BLaER1 treated with 17β-estradiol and CSF1 and Interleukin-3, amounts not matched to agents 10 nM and 100 nM (cell line): ENCODE data around the gene FHOD3.

Experiments
- H3K27ac ChIP-seq, 11 experiments: shearing (Covaris generic); formaldehyde crosslinking; 2 replicates each; pipeline ENCODE4 v1.8.1; 2022
- H3K27me3 ChIP-seq, 11 experiments: shearing (Covaris generic); formaldehyde crosslinking; 2 replicates each; pipeline ENCODE4 v1.8.1; 2022
- H3K36me3 ChIP-seq, 11 experiments: shearing (Covaris generic); formaldehyde crosslinking; 2 replicates each; pipeline ENCODE4 v1.8.1; 2022
- H3K4me1 ChIP-seq, 10 experiments: shearing (Covaris generic); formaldehyde crosslinking; 2 replicates each; pipeline ENCODE4 v1.8.1; 2022
- H3K4me2 ChIP-seq, 11 experiments: shearing (Covaris generic); formaldehyde crosslinking; 2 replicates each; pipeline ENCODE4 v1.8.1; 2022
- H3K4me3 ChIP-seq, 10 experiments: shearing (Covaris generic); formaldehyde crosslinking; 2 replicates each; pipeline ENCODE4 v1.8.1; 2022
- H3K9ac ChIP-seq, 11 experiments: shearing (Covaris generic); formaldehyde crosslinking; 2 replicates each; pipeline ENCODE4 v1.8.1; 2022
- H3K9me3 ChIP-seq, 11 experiments: shearing (Covaris generic); formaldehyde crosslinking; replicated peaks in 1 of 11; 2 replicates each; pipeline ENCODE4 v1.8.1; 2022
- H4K20me1 ChIP-seq, 11 experiments: shearing (Covaris generic); formaldehyde crosslinking; 2 replicates each; pipeline ENCODE4 v1.8.1; 2022
- Cebpa-rat ChIP-seq, 11 experiments: shearing (Covaris generic); IDR thresholded peaks; 2 replicates each; pipeline ENCODE4 v1.8.1; 2022

FHOD3 gene

GRCh38 chr18:36465970-36466369 is 168.5 kb downstream of the FHOD3 start:
- no peak overlapping the region for H3K4me2 ChIP-seq
- H3K4me1 ChIP-seq, result peaks cover 0 to 5% (median 0%) of the 10 kb centered on the region in 10 experiments; a peak in 1 of 20 replicates
- no peak overlapping the region for H3K4me3 ChIP-seq
- H4K20me1 ChIP-seq, result no peaks in the 10 kb centered on the region
- TF ChIP-seq Cebpa-rat (IDR thresholded peaks at IDR 0.05), result no peak
- no peaks in the 10 kb centered on the region for H3K9me3 ChIP-seq
- no peak overlapping the region for H3K27ac ChIP-seq
- H3K27me3 ChIP-seq, result no peaks in the 10 kb centered on the region
- no peak overlapping the region for H3K9ac ChIP-seq
- no peaks in the 10 kb centered on the region for H3K36me3 ChIP-seq

- no peaks in the 10 kb centered on the region; a peak in 1 of 20 replicates for H3K4me1 ChIP-seq
- H3K36me3 ChIP-seq, result no peaks in the 10 kb centered on the region
- H3K9me3 ChIP-seq, result no peaks in the 10 kb centered on the region
- no peak overlapping the region for H3K4me2 ChIP-seq
- H3K27me3 ChIP-seq, result no peaks in the 10 kb centered on the region
- H3K4me3 ChIP-seq, result no peak overlapping the region
- H3K27ac ChIP-seq, result no peak overlapping the region
- no peaks in the 10 kb centered on the region for H4K20me1 ChIP-seq
- no peak for TF ChIP-seq Cebpa-rat (IDR thresholded peaks at IDR 0.05)
- H3K9ac ChIP-seq, result no peak overlapping the region
Observed at GRCh38 chr18:36467614-36468013, 170.1 kb downstream of the FHOD3 start.

GRCh38 chr18:36468161-36468560 is 170.6 kb downstream of the FHOD3 start:
- Histone ChIP-seq H3K9me3 (no peaks in the 10 kb centered on the region), H3K27ac (no peak overlapping the region)
- no peak for TF ChIP-seq Cebpa-rat (IDR thresholded peaks at IDR 0.05)

GRCh38 chr18:36469461-36469860 is 171.9 kb downstream of the FHOD3 start:
- Histone ChIP-seq H3K4me3 (no peak overlapping the region), H3K9ac (no peak overlapping the region), H3K4me2 (no peak overlapping the region), H3K27ac (no peak overlapping the region), H3K4me1 (no peaks in the 10 kb centered on the region), H4K20me1 (no peaks in the 10 kb centered on the region), H3K36me3 (no peaks in the 10 kb centered on the region), H3K9me3 (no peaks in the 10 kb centered on the region), H3K27me3 (no peaks in the 10 kb centered on the region)
- TF ChIP-seq Cebpa-rat (IDR thresholded peaks at IDR 0.05), result no peak

More at GRCh38 chr18:36468161-36468560, 170.6 kb downstream of the FHOD3 start:
- Histone ChIP-seq H3K4me3 (no peak overlapping the region), H4K20me1 (no peaks in the 10 kb centered on the region), H3K27me3 (no peaks in the 10 kb centered on the region), H3K36me3 (no peaks in the 10 kb centered on the region), H3K9ac (no peak overlapping the region), H3K4me2 (no peak overlapping the region), H3K4me1 (no peaks in the 10 kb centered on the region)

- Histone ChIP-seq H4K20me1 (no peaks in the 10 kb centered on the region), H3K4me1 (no peaks in the 10 kb centered on the region), H3K9ac (no peak overlapping the region), H3K27me3 (no peaks in the 10 kb centered on the region), H3K9me3 (no peaks in the 10 kb centered on the region), H3K4me2 (no peak overlapping the region), H3K36me3 (no peaks in the 10 kb centered on the region), H3K4me3 (no peak overlapping the region), H3K27ac (no peak overlapping the region)
- no peak for TF ChIP-seq Cebpa-rat (IDR thresholded peaks at IDR 0.05)
Observed at GRCh38 chr18:36470896-36471295, 173.4 kb downstream of the FHOD3 start.

- Histone ChIP-seq H3K27ac (no peak overlapping the region), H3K4me3 (no peak overlapping the region), H3K9ac (no peak overlapping the region), H3K36me3 (no peaks in the 10 kb centered on the region), H3K4me2 (no peak overlapping the region), H3K4me1 (no peaks in the 10 kb centered on the region), H3K9me3 (no peaks in the 10 kb centered on the region), H4K20me1 (no peaks in the 10 kb centered on the region), H3K27me3 (no peaks in the 10 kb centered on the region)
- no peak for TF ChIP-seq Cebpa-rat (IDR thresholded peaks at IDR 0.05)
Observed at GRCh38 chr18:36471393-36471792, 173.9 kb downstream of the FHOD3 start.

- TF ChIP-seq Cebpa-rat (IDR thresholded peaks at IDR 0.05), result no peak
- no peak overlapping the region for H3K9ac ChIP-seq
- no peaks in the 10 kb centered on the region for H3K4me1 ChIP-seq
- H3K4me2 ChIP-seq, result no peak overlapping the region
- H3K4me3 ChIP-seq, result no peak overlapping the region
- H3K27ac ChIP-seq, result no peak overlapping the region
- no peaks in the 10 kb centered on the region for H3K27me3 ChIP-seq
- H3K36me3 ChIP-seq, result no peaks in the 10 kb centered on the region
- H3K9me3 ChIP-seq, result no peaks in the 10 kb centered on the region
- H4K20me1 ChIP-seq, result no peaks in the 10 kb centered on the region
Observed at GRCh38 chr18:36476433-36476832, 178.9 kb downstream of the FHOD3 start.

GRCh38 chr18:36477776-36478175 is 180.3 kb downstream of the FHOD3 start:
- Histone ChIP-seq H3K9me3 (no peaks in the 10 kb centered on the region), H4K20me1 (no peaks in the 10 kb centered on the region), H3K4me3 (no peak overlapping the region), H3K4me2 (no peak overlapping the region), H3K9ac (no peak overlapping the region), H3K27me3 (no peaks in the 10 kb centered on the region), H3K27ac (no peak overlapping the region), H3K36me3 (no peaks in the 10 kb centered on the region), H3K4me1 (no peaks in the 10 kb centered on the region)
- TF ChIP-seq Cebpa-rat (IDR thresholded peaks at IDR 0.05), result no peak

- H3K27ac ChIP-seq, result no peak overlapping the region
- H3K4me3 ChIP-seq, result no peak overlapping the region
- H3K9ac ChIP-seq, result no peak overlapping the region
- no peaks in the 10 kb centered on the region for H3K36me3 ChIP-seq
- no peak for TF ChIP-seq Cebpa-rat (IDR thresholded peaks at IDR 0.05)
- no peaks in the 10 kb centered on the region for H3K9me3 ChIP-seq
- peaks cover 0 to 12% (median 10%) of the 10 kb centered on the region in 10 experiments; a peak in 15 of 20 replicates for H3K4me1 ChIP-seq
- H3K4me2 ChIP-seq, result no peak overlapping the region
- H3K27me3 ChIP-seq, result no peaks in the 10 kb centered on the region
- H4K20me1 ChIP-seq, result no peaks in the 10 kb centered on the region
Observed at GRCh38 chr18:36481201-36481657, 183.7 kb downstream of the FHOD3 start.

GRCh38 chr18:36481935-36482334 is 184.4 kb downstream of the FHOD3 start:
- no peak overlapping the region for H3K4me3 ChIP-seq
- H3K36me3 ChIP-seq, result no peaks in the 10 kb centered on the region
- no peak overlapping the region for H3K27ac ChIP-seq
- no peaks in the 10 kb centered on the region for H3K27me3 ChIP-seq
- no peaks in the 10 kb centered on the region for H3K9me3 ChIP-seq
- H3K4me2 ChIP-seq, result no peak overlapping the region
- TF ChIP-seq Cebpa-rat (IDR thresholded peaks at IDR 0.05), result no peak
- H3K9ac ChIP-seq, result no peak overlapping the region
- peaks cover 0 to 12% (median 10%) of the 10 kb centered on the region in 10 experiments; a peak in 15 of 20 replicates for H3K4me1 ChIP-seq
- no peaks in the 10 kb centered on the region for H4K20me1 ChIP-seq
